Omental fat pad (tissue), 4 donors: Measurements from ENCODE around the gene DTD2. TPM values are rescaled to one million over a fixed set of nuclear protein-coding genes. Genes with fewer than 3 reads are reported as not detected.

Source experiments
- ATAC-seq: fragments of 150-250 bp; one replicate; pipeline ENCODE4 v1.9.1; 2016; ENCODE audit warnings: mild to moderate bottlenecking, moderate library complexity; ENCODE audit not compliant: low FRiP score
- DNase-seq: peaks from one replicate; pipeline ENCODE4 v3.0.0-alpha.2; 2019; ENCODE audit warnings: low spot score
- CTCF ChIP-seq, 3 donors: fragments of 450-650 bp; IDR thresholded peaks; one replicate each; pipeline ENCODE4 v1.5.1; 2016 to 2017; ENCODE audit warnings: antibody characterized with exemption in 3 of 3, mild to moderate bottlenecking in 3 of 3, moderate library complexity in 2 of 3
- total RNA-seq, 4 donors: library from RNA; depleted of rRNA; stranded (reverse); fragments of >200 nt; gene quantifications; one replicate each; pipeline ENCODE4 v1.1.0, GENCODE V29; 2016

DTD2 gene
- total RNA-seq, 4 donors from 2014 or later = 25.1 to 54.4 (median 35.9) TPM

- no peak for ATAC-seq
- no peak for DNase-seq
- TF ChIP-seq CTCF (IDR thresholded peaks at IDR 0.05) = no peak
Observed at GRCh38 chr14:31486764-31487163, 29.5 kb upstream of the DTD2 start.

GRCh38 chr14:31484754-31485153 lies 27.4 kb upstream of the DTD2 start:
- TF ChIP-seq CTCF (IDR thresholded peaks at IDR 0.05) = no peak
- no peak for DNase-seq
- ATAC-seq = no peak

- ATAC-seq = no peak
- DNase-seq = no peak
- no peak for TF ChIP-seq CTCF (IDR thresholded peaks at IDR 0.05)
Observed at GRCh38 chr14:31480156-31480555, 22.9 kb upstream of the DTD2 start.

GRCh38 chr14:31479027-31479426 lies 21.7 kb upstream of the DTD2 start:
- DNase-seq = no peak
- no peak for ATAC-seq
- TF ChIP-seq CTCF (IDR thresholded peaks at IDR 0.05) = no peak

GRCh38 chr14:31477248-31477647 lies 19.9 kb upstream of the DTD2 start:
- ATAC-seq (no peak), DNase-seq (no peak)
- TF ChIP-seq CTCF (IDR thresholded peaks at IDR 0.05) = no peak

GRCh38 chr14:31476131-31476866 lies 19.0 kb upstream of the DTD2 start:
- no peak for TF ChIP-seq CTCF (IDR thresholded peaks at IDR 0.05)
- no peak for ATAC-seq
- DNase-seq = no peak

- ATAC-seq = no peak
- no peak for TF ChIP-seq CTCF (IDR thresholded peaks at IDR 0.05)
- no peak for DNase-seq
Observed at GRCh38 chr14:31466554-31466953, 9.2 kb upstream of the DTD2 start.
